Posterior cingulate gyrus (tissue), 11 donors: ENCODE measurements around the gene LCN2.
"Not testable (repeated sequence)": the region's sequence is repeated elsewhere in the genome, so short reads cannot be mapped to it uniquely, and the experiment has no call there.

Source experiments
- DNase-seq, 10 donors: peaks; one replicate each; pipeline versions ENCODE4 v3.0.0 to v3.0.0-alpha.2; 2020 to 2021; ENCODE audit warnings: mixed read lengths in 3 of 10
- intact Hi-C: fragments of 100-400 bp; cut with DNase I; formaldehyde crosslinking; loops from one replicate; pipeline ENCODE4 v1.15.1; 2023

Gene LCN2

GRCh38 chr9:128124873-128125579 is 24.2 kb upstream of the LCN2 start:
- intact Hi-C loops, result loop anchor here (10.0 kb wide), 1 partner anchor 180 kb away; no protein-coding TSS in a partner anchor
- peak in 9 of 10 donors; percentile 49 to 92 (median 66) for DNase-seq

GRCh38 chr9:128125580-128126354 is 23.5 kb upstream of the LCN2 start:
- peak in 4 of 10 donors; percentile 1 to 64 (median 51) for DNase-seq
- intact Hi-C loops, result loop anchor here (10.0 kb wide), 1 partner anchor 181 kb away; no protein-coding TSS in a partner anchor

DNA sequence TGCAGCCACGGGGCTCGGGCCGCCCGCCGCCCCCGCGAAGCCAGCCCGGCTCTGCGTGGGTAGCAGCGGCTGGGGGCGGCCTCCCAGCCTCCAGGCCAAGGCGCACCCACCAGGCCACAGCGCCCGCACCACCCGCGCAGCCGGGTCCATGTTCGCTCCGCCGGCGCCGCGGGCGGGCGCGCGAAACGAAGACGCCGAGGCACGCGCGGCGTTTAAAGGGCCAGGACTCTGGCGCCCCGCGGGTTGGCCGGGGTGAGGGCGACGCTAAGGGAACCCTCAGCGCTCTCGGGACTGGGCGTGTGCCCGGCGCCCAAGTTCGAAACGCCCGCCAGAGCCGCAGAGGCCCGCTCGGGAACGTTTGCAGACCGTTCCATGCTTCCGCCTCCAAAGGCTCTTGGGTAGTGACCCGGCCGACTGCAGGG is 21.7 kb upstream of the LCN2 start, which contains the start of gene PTGES2:
PTGES2 (minus strand) TSS at position 162 of the 422 bp plus-strand sequence; CDS start at position 150, 12 bp downstream.
- intact Hi-C loops, result loop anchor here (10.0 kb wide), 1 partner anchor 183 kb away; no protein-coding TSS in a partner anchor
- DNase-seq, result peak; percentile 74 to 98 (median 83)

DNA sequence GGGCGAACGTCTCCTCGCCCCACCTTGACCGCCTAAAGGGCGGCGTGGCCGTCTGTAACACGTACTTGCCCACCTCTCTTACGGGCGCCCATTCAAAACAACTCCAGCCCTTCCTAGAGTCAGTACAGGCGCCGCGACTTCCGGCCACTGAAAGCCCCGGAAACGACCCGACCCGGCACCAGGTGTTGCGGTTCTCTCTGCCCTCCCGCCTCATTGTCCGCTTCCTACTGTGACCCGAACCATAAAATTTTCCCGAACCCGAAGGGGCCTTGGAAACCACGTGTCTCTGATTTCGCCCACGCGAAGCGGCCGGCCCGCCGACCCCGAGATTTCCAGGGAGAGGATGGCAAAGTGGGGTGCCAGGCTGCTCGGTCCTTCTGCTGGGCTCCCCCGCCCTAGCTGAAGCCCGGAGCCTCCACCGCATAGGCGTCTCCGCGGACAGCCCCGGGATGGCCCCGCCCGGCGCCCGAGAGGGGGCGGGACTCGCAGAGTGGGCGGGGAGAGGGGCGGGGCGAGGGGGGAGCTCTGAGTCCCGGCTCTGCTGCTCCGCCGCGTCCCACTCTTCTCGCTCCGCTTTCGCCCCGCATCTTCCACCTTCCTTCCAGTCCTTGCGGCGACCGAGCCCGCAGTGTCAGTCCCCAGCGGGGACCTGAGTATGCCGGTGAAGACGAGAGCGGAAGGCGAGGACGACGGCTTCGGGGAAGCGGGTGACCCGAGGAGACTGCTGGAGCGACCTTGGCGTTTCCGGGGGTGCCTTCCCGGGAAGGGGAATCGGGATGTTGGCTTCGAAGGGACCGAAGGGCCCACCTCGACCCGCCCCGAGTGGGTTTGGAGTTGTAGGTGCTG is 21.0 kb upstream of the LCN2 start:
- intact Hi-C loops, result loop anchor here (10.0 kb wide), 1 partner anchor 183 kb away; no protein-coding TSS in a partner anchor
- peak; percentile 74 to 97 (median 85) for DNase-seq

- intact Hi-C loops, result loop anchor here (10.0 kb wide), 1 partner anchor 184 kb away; no protein-coding TSS in a partner anchor
- peak in 4 of 10 donors; percentile 27 to 88 (median 76) for DNase-seq
Measured at GRCh38 chr9:128128836-128129590, 20.2 kb upstream of the LCN2 start.

DNA sequence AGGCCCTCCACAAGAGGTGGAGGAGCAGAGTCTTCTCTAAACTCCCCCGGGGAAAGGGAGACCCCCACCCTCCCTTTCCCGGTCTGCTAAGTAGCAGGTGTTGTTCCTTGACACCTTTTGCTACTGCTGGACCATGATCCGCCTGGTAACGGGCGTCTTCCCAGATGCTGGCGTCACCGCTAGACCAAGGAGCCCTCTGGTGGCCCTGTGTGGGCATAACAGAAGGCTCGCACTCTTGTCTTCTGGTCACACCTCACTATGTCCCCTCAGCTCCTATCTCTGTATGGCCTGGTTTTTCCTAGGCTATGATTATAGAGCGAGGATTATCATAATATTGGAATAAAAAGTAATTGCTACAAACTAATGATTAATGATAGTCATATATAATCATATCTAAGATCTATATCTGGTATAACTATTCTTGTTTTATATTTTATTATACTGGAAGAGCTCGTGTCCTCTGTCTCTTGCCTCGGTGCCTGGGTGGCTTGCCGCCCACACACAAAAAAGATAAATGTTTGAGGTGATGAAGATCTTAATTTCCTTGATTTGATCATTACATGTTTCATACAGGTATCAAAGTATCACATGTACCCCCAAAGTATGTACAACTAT is 19.2 kb upstream of the LCN2 start:
- intact Hi-C loops, result loop anchor here (10.0 kb wide), 1 partner anchor 185 kb away; no protein-coding TSS in a partner anchor
- peak; percentile 37 to 94 (median 69) for DNase-seq

GRCh38 chr9:128130651-128131050 is 18.6 kb upstream of the LCN2 start:
- intact Hi-C loops, result not testable (repeated sequence)
- DNase-seq, result peak in 4 of 10 donors; percentile 2 to 60 (median 27)

GRCh38 chr9:128131346-128131745 is 17.9 kb upstream of the LCN2 start:
- DNase-seq, result peak in 5 of 10 donors; percentile 2 to 46 (median 17)
- intact Hi-C loops, result not testable (repeated sequence)

DNA sequence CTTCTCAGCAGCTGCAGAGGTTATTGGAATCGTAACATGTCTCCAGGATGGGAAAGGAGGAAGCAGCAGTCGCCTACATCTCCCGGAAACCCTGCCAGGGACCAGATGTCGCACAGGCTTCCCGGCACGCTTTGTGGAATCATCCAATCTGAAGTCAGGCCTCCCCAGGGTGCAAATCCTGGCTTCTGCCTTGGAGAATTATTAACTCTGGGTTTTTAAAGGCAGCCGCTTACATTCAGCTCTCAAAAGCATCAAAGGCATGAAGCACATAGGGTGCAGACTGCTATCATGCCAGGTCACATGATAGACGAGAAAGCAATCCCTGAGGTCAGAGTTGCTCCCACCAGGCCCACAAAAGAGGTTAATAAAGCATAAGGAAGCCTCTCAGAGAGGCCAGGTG is 17.1 kb upstream of the LCN2 start:
- intact Hi-C loops, result not testable (repeated sequence)
- DNase-seq, result peak in 6 of 10 donors; percentile 29 to 93 (median 55)

GRCh38 chr9:128135561-128135960 is 13.7 kb upstream of the LCN2 start:
- intact Hi-C loops, result not testable (repeated sequence)
- DNase-seq, result peak in 4 of 10 donors; percentile 4 to 67 (median 16)

GRCh38 chr9:128136816-128137793 is 12.1 kb upstream of the LCN2 start:
- peak in 4 of 10 donors; percentile 1 to 54 (median 28) for DNase-seq
- intact Hi-C loops, result no loop called here

- intact Hi-C loops, result no loop called here
Measured at GRCh38 chr9:128138001-128138400, 11.3 kb upstream of the LCN2 start.

GRCh38 chr9:128139621-128140020 is 9.6 kb upstream of the LCN2 start:
- intact Hi-C loops, result no loop called here
- DNase-seq, result peak in 3 of 10 donors; percentile 1 to 16 (median 1)

More at GRCh38 chr9:128138001-128138400, 11.3 kb upstream of the LCN2 start:
- DNase-seq, result peak in 3 of 10 donors; percentile 8 to 19 (median 11)

- intact Hi-C loops, result no loop called here
- peak in 3 of 10 donors; percentile 4 to 39 (median 35) for DNase-seq
Measured at GRCh38 chr9:128141604-128142003, 7.6 kb upstream of the LCN2 start.

DNA sequence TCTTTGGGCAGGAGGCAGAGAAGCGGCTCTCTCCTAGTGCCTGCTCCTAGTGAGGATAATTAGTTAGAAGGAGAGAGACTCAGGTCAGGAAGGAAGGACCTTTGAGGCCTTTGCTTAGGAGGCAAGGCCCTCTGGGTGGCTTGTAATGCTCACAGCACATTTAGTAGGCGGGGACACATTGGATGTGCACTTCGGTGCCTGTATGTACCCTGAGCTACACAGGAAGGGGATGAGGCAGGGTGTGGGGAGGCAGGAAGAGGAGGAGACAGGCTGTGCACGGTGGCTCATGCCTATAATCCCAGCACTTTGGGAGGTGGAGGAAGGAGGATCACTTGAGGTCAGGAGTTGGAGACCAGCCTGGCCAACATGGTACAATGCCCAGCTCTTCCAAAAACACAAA is 7.2 kb upstream of the LCN2 start:
- intact Hi-C loops, result no loop called here
- DNase-seq, result peak in 3 of 10 donors; percentile 3 to 65 (median 8)

DNA sequence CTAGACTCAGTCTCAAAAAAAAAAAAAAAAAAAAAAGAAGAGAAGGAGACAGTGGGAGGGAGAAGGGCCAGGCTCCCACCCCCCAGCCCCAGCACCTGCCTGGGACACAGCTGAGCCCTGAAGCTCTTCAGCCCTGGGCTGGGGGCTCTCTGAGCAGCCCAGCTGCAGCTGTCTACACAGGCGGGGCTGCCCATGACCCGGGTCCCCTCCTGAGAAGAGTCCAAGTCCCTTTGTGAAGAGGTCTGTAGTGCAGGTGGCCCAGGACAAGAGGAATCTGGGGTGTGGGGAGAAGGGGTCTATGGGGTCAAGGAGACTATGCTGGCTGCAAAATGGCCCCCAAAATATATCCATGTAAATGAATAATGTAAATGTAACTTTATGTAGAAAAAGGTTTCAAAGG is 6.7 kb upstream of the LCN2 start:
- intact Hi-C loops, result no loop called here
- peak in 2 of 10 donors; percentile 27 to 71 for DNase-seq

DNA sequence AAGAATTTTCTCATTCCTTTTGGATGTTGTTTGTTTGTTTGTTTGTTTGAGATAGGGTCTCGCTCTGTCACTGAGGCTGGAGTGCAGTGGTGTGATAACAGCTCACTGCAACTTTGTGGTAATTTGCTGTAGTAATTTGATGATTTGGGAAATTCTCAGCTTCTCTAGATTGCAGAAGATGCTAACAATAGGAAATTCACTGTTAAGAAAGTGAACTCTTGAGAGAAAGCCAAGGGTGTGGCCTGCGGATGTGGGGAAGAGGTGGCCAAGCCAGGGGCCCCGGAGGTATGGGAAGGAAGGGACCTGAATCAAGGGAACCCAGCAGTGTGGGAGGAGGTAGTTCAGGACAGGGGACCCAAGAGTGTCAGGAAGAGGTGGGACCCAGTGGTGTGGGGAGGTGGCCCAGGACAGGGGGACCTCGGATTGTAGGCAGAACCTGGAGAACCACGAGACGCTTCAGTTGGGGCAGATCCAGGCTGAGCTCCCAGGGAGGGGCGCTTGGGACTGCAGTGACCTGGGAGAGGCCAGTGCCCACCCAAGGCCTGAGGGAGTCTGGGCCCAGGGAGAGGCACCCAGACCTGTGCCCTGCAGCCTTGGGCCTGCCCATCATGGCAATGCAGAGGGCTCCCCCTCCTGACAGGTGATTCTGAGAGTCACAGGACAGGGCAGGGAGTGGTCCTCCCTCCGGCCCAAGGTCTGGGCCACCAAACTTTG is 5.6 kb upstream of the LCN2 start:
- intact Hi-C loops, result no loop called here
- DNase-seq, result peak in 4 of 10 donors; percentile 3 to 30 (median 18)
